Transverse colon (tissue), 4 donors: ENCODE results near the gene LGALS8. TPM values are rescaled to one million over a fixed set of nuclear protein-coding genes. Genes with fewer than 3 reads are reported as not detected.

Source experiments
- DNase-seq: peaks from one replicate; pipeline ENCODE4 v3.0.0-alpha.2; 2019
- H3K27ac ChIP-seq, 4 donors: fragments of 200-600 bp; sonication (generic); 2 replicates each; pipeline ENCODE4 v1.5.1; 2016 to 2018; ENCODE audit warnings: inconsistent platforms in 4 of 4
- H3K27me3 ChIP-seq: fragments of 200-600 bp; sonication (generic); 2 replicates; pipeline ENCODE4 v1.5.1; 2017; ENCODE audit warnings: inconsistent platforms
- H3K36me3 ChIP-seq, 4 donors: fragments of 200-600 bp; sonication (generic); 2 replicates each; pipeline ENCODE4 v1.5.1; 2017 to 2019; ENCODE audit warnings: inconsistent platforms in 4 of 4
- H3K4me1 ChIP-seq, 4 donors: fragments of 200-600 bp; sonication (generic); 2 replicates each; pipeline ENCODE4 v1.5.1; 2017 to 2020; ENCODE audit warnings: inconsistent platforms in 4 of 4
- H3K4me3 ChIP-seq, 4 donors: fragments of 200-600 bp; sonication (generic); 1 replicate in 1 of 4; 2 replicates in 3 of 4; pipeline versions ENCODE4 v1.5.1 to v1.6.1; 2017 to 2019; ENCODE audit warnings: inconsistent platforms in 4 of 4
- H3K9me3 ChIP-seq, 2 donors: fragments of 200-600 bp; sonication (generic); 2 replicates each; pipeline ENCODE4 v1.5.1; 2017 to 2019; ENCODE audit warnings: inconsistent platforms in 2 of 2
- EP300 ChIP-seq: sonication (generic); formaldehyde crosslinking; IDR thresholded peaks from one replicate; pipeline ENCODE4 v1.6.1; 2017; ENCODE audit warnings: antibody characterized with exemption, low read depth
- POLR2A ChIP-seq: fragments of 450-650 bp; IDR thresholded peaks from one replicate; pipeline ENCODE4 v1.6.1; 2016; ENCODE audit warnings: antibody characterized with exemption, mild to moderate bottlenecking, moderate library complexity
- POLR2AphosphoS5 ChIP-seq, 3 donors: sonication (generic); formaldehyde crosslinking; IDR thresholded peaks; one replicate each; pipeline ENCODE4 v1.6.1; 2016; ENCODE audit warnings: antibody characterized with exemption in 3 of 3
- WGBS, 2 donors: methylation state at CpG; one replicate each; pipeline ENCODE4 v1.1.5; 2018; ENCODE audit warnings: low coverage in 1 of 2; 5-methylcytosine and 5-hydroxymethylcytosine counted together
- in situ Hi-C, 4 donors: fragments of 200-750 bp; cut with MboI; loops; one replicate each; pipeline versions ENCODE4 v1.15.0 to v1.15.1; 2017; ENCODE audit warnings: low sequenced_read_pairs in 3 of 4, low pct_ligation_motif_present in 1 of 4, low pct_unique_long_range_greater_than_20kb in 1 of 4
- intact Hi-C: fragments of 100-400 bp; cut with DNase I; formaldehyde crosslinking; loops from one replicate; pipeline ENCODE4 v1.15.1; 2023; ENCODE audit warnings: low total_unique reads
- total RNA-seq, 4 donors: library from RNA; depleted of rRNA; stranded (reverse); fragments of >200 nt; gene quantifications; one replicate each; pipeline ENCODE4 v1.1.0, GENCODE V29; 2016
- TF ChIP-seq, protein P1 (sequence below), 5 experiments: fragments of 200-600 bp in 3 of 5; fragments of 450-650 bp in 2 of 5; sonication (generic) in 3 of 5; IDR thresholded peaks; 1 replicate in 2 of 5; 2 replicates in 3 of 5; pipeline ENCODE4 v1.5.1; 2016 to 2017; ENCODE audit warnings: antibody characterized with exemption in 5 of 5, inconsistent platforms in 3 of 5, mild to moderate bottlenecking in 2 of 5, moderate library complexity in 1 of 5

LGALS8 gene
- total RNA-seq, 4 donors from 2014 or later = 38.2 to 88.1 (median 59.3) TPM

DNA sequence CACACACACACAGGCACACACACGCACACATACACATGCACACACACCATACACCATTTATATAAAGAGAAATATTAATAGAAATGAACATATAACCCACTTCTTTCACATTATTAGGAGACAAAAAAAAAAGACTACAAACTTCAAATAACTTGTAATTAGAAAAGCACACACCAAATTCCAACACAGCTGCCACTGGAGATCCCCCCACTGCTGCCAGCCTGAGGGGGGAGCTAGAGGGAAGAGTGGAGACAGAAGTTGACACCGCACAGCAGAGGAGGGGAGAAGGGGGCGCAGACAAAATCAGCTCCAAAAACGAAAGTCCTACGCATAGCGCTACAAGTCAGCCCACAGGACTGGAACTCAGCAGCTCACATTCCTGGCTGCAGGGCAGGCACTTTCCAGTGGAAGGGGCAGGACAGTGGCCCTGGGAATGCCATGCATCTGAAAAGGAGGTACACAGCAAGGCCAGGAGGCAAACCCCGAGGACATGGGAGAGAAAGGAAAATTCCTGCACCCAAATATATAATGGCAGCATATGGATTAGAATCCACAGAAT is 36.5 kb downstream of the LGALS8 start:
- intact Hi-C loops (no loop called here), in situ Hi-C loops (no loop called here)
- no peaks in the 10 kb centered on the region for H3K27me3 ChIP-seq
- peaks cover 0 to 73% (median 27%) of the 10 kb centered on the region in 4 donors for H3K36me3 ChIP-seq
- no peak for TF ChIP-seq POLR2AphosphoS5 (IDR thresholded peaks at IDR 0.05)
- TF ChIP-seq EP300 = no peak
- TF ChIP-seq POLR2A = no peak
- TF ChIP-seq, protein P1, sequence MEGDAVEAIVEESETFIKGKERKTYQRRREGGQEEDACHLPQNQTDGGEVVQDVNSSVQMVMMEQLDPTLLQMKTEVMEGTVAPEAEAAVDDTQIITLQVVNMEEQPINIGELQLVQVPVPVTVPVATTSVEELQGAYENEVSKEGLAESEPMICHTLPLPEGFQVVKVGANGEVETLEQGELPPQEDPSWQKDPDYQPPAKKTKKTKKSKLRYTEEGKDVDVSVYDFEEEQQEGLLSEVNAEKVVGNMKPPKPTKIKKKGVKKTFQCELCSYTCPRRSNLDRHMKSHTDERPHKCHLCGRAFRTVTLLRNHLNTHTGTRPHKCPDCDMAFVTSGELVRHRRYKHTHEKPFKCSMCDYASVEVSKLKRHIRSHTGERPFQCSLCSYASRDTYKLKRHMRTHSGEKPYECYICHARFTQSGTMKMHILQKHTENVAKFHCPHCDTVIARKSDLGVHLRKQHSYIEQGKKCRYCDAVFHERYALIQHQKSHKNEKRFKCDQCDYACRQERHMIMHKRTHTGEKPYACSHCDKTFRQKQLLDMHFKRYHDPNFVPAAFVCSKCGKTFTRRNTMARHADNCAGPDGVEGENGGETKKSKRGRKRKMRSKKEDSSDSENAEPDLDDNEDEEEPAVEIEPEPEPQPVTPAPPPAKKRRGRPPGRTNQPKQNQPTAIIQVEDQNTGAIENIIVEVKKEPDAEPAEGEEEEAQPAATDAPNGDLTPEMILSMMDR (IDR thresholded peaks at IDR 0.05) = no peak
- no peaks in the 10 kb centered on the region for H3K4me1 ChIP-seq
- 95 to 97% methylated on average over 6 to 7 of the region's 7 CpGs for WGBS, 2 donors
- H3K9me3 ChIP-seq = no peaks in the 10 kb centered on the region
- no peak overlapping the region for H3K4me3 ChIP-seq
- DNase-seq = no peak
- H3K27ac ChIP-seq = no peak overlapping the region

DNA sequence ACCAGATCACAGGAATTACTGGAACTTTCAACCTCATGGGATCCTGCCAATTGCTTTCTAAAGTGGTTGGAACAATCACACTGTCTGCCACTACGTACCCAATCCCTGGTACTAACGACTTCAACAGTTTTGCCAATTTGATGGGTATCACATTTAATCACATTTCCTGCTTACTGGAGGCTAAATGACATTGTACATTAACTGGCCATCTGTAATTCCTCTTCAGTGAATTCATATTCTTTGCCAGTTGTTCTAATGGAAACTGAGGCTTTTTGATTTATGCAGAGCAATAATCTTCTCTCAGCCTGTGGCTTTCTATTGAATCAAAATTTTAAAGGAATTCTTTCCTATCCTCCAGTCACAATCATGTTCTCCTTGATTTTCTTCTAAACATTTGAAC is 38.2 kb downstream of the LGALS8 start:
- peaks cover 0 to 71% (median 26%) of the 10 kb centered on the region in 4 donors for H3K36me3 ChIP-seq
- no peak overlapping the region for H3K4me3 ChIP-seq
- in situ Hi-C loops = no loop called here
- WGBS, 2 donors = 67 to 87% methylated on average over 2 of the region's 2 CpGs
- H3K27ac ChIP-seq = no peak overlapping the region
- H3K4me1 ChIP-seq = no peaks in the 10 kb centered on the region
- H3K27me3 ChIP-seq = no peaks in the 10 kb centered on the region
- TF ChIP-seq, protein P1 (IDR thresholded peaks at IDR 0.05) = no peak
- no peak for TF ChIP-seq POLR2AphosphoS5 (IDR thresholded peaks at IDR 0.05)
- no peak for TF ChIP-seq EP300
- TF ChIP-seq POLR2A = no peak
- no peaks in the 10 kb centered on the region for H3K9me3 ChIP-seq
- no peak for DNase-seq
- intact Hi-C loops = no loop called here

DNA sequence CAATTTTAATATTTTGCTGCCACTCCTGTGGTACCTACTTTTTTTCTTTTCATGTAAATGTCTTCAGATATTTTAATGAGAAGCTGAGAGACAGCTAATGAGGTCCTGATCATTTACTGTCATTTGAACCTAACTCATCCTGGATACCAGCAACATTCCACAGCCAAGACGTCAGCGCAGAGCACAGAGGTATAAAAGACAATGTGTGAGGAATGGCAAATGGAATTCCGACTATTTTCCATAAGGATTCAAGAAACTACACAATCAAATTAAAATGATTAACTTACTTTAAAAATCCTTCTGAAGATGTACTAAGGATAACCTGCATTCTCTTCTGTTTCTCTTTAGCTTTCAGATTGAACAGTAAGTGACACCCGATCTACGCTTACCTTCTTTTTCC is 41.7 kb downstream of the LGALS8 start:
- Histone ChIP-seq H3K27ac (no peak overlapping the region), H3K9me3 (no peaks in the 10 kb centered on the region), H3K4me3 (no peak overlapping the region), H3K36me3 (peaks cover 0 to 80% (median 28%) of the 10 kb centered on the region in 4 donors), H3K4me1 (no peaks in the 10 kb centered on the region), H3K27me3 (no peaks in the 10 kb centered on the region)
- DNase-seq = no peak
- no peak for TF ChIP-seq EP300
- TF ChIP-seq, protein P1 (IDR thresholded peaks at IDR 0.05) = no peak
- TF ChIP-seq POLR2A = no peak
- no peak for TF ChIP-seq POLR2AphosphoS5 (IDR thresholded peaks at IDR 0.05)
- intact Hi-C loops = no loop called here
- in situ Hi-C loops = no loop called here
- WGBS, 2 donors = 93 to 97% methylated on average over 5 of the region's 5 CpGs

DNA sequence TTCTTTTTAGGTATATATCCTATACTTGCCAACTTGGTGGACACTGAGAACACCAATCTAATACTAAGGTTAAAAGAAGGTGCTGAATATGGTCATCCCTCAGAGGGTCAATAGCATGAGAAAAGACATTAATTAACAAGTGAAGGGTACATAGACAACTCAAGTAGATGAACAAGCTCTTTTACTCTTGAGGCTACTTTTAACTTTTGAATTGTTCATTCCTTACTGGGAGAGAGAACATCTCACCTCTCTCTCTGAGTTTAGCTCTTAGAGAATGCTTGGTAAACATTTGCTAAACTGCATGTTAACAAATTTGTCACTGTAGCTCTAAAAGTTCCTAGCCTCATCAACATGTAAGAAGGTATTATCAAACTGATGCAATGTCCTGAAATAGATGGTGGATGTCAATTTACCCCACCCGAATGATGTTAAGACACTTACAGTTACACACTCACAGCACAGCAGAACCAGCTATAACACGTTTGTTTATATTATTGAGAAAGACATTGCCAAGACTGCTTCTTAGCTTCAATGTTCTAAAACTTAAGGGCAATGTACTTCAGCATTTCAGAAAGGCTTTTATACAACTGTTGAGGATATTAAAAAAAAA is 44.6 kb downstream of the LGALS8 start:
- H3K4me1 ChIP-seq = no peaks in the 10 kb centered on the region
- DNase-seq = no peak
- no peaks in the 10 kb centered on the region for H3K27me3 ChIP-seq
- H3K36me3 ChIP-seq = peaks cover 0 to 87% (median 41%) of the 10 kb centered on the region in 4 donors
- H3K4me3 ChIP-seq = no peak overlapping the region
- WGBS, 2 donors = 71 to 81% methylated on average over 2 of the region's 2 CpGs
- in situ Hi-C loops (no loop called here), intact Hi-C loops (no loop called here)
- no peaks in the 10 kb centered on the region for H3K9me3 ChIP-seq
- TF ChIP-seq, protein P1 (IDR thresholded peaks at IDR 0.05) = no peak
- TF ChIP-seq POLR2A = no peak
- TF ChIP-seq POLR2AphosphoS5 (IDR thresholded peaks at IDR 0.05) = no peak
- TF ChIP-seq EP300 = no peak
- H3K27ac ChIP-seq = no peak overlapping the region
